ENCODE results near the gene PLA2G3.

- TF ChIP-seq CTCF (IDR thresholded peaks at IDR 0.05) (no peak), POLR2A (IDR thresholded peaks at IDR 0.05) (no peak)
Measured at GRCh38 chr22:31124290-31124689, 16.0 kb downstream of the PLA2G3 start.
